ENCODE results near the gene LAMB4.

LAMB4 gene

DNA sequence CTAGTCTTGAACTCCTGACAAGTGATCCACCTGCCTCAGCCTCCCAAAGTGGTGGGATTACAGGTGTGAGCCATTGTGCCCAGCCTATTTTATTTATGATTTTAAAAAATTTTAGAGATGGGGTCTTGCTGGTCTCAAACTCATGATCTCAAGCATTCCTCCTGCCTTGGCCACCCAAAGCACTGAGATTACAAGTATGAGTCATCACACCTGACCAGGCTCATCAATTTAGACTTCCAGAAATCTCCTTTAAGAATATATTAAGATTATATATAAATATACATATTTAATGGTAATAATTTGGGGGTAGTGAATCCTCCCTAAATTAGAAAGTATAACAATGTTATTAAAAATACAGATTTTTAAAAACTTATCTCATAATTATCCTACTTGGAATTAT, 156.3 kb downstream of the LAMB4 start:
- no peak overlapping the region for H3K4me3 ChIP-seq (ENCODE audit: low read length)
- DNase-seq (ENCODE audit: low read depth): no peak
- TF ChIP-seq, protein P1, sequence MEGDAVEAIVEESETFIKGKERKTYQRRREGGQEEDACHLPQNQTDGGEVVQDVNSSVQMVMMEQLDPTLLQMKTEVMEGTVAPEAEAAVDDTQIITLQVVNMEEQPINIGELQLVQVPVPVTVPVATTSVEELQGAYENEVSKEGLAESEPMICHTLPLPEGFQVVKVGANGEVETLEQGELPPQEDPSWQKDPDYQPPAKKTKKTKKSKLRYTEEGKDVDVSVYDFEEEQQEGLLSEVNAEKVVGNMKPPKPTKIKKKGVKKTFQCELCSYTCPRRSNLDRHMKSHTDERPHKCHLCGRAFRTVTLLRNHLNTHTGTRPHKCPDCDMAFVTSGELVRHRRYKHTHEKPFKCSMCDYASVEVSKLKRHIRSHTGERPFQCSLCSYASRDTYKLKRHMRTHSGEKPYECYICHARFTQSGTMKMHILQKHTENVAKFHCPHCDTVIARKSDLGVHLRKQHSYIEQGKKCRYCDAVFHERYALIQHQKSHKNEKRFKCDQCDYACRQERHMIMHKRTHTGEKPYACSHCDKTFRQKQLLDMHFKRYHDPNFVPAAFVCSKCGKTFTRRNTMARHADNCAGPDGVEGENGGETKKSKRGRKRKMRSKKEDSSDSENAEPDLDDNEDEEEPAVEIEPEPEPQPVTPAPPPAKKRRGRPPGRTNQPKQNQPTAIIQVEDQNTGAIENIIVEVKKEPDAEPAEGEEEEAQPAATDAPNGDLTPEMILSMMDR (conservative IDR thresholded peaks at IDR 0.05; ENCODE audit: low read depth, low read length): no peak
